Neural cell (in vitro differentiated cells): ENCODE measurements around the gene LARGE1.

Experiments used
- EZH2 ChIP-seq: fragments of 200-600, 300-800 bp; shearing (Covaris generic), sonication (generic); IDR thresholded peaks from 2 replicates; pipeline ENCODE4 v1.6.1; 2014; ENCODE audit warnings: antibody characterized with exemption, low read length, borderline replicate concordance, mild to moderate bottlenecking; ENCODE audit not compliant: insufficient read depth, poor library complexity, severe bottlenecking
- TF ChIP-seq, protein P1 (sequence below): fragments of 450-650 bp; IDR thresholded peaks from 2 replicates; pipeline ENCODE4 v1.5.1; 2014; ENCODE audit warnings: antibody characterized with exemption, mild to moderate bottlenecking, moderate library complexity; ENCODE audit not compliant: poor library complexity, severe bottlenecking

DNA sequence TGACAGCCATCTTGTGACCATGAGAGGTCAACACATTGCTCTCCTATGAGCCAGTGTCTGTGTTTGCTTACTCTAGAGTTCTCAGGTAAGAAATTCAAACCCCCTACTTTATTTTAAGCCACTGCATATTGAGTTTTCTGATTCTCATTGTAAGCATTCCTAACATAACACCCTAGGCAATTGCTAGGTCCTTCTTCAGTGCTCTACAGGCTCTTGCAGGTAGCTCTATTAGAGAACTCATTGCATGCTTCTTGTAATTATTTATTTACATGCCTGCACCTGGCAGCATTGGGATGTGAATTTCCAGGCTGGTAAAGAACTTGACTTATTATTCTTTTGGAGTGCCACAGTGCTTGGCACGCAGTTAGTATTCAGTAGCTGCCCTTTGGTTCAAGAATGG, 573.3 kb downstream of the LARGE1 start:
- TF ChIP-seq, protein P1, sequence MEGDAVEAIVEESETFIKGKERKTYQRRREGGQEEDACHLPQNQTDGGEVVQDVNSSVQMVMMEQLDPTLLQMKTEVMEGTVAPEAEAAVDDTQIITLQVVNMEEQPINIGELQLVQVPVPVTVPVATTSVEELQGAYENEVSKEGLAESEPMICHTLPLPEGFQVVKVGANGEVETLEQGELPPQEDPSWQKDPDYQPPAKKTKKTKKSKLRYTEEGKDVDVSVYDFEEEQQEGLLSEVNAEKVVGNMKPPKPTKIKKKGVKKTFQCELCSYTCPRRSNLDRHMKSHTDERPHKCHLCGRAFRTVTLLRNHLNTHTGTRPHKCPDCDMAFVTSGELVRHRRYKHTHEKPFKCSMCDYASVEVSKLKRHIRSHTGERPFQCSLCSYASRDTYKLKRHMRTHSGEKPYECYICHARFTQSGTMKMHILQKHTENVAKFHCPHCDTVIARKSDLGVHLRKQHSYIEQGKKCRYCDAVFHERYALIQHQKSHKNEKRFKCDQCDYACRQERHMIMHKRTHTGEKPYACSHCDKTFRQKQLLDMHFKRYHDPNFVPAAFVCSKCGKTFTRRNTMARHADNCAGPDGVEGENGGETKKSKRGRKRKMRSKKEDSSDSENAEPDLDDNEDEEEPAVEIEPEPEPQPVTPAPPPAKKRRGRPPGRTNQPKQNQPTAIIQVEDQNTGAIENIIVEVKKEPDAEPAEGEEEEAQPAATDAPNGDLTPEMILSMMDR, result no peak
- no peak for TF ChIP-seq EZH2
